Inferior parietal cortex (tissue), 1 donor: ENCODE data around the gene GNPNAT1.
"Not testable (repeated sequence)": the region's sequence is repeated elsewhere in the genome, so short reads cannot be mapped to it uniquely, and the experiment has no call there.

ENCODE experiments used
- DNase-seq: peaks from one replicate; pipeline ENCODE4 v3.0.0-alpha.2; 2016; ENCODE audit errors: extremely low spot score

Gene GNPNAT1

DNA sequence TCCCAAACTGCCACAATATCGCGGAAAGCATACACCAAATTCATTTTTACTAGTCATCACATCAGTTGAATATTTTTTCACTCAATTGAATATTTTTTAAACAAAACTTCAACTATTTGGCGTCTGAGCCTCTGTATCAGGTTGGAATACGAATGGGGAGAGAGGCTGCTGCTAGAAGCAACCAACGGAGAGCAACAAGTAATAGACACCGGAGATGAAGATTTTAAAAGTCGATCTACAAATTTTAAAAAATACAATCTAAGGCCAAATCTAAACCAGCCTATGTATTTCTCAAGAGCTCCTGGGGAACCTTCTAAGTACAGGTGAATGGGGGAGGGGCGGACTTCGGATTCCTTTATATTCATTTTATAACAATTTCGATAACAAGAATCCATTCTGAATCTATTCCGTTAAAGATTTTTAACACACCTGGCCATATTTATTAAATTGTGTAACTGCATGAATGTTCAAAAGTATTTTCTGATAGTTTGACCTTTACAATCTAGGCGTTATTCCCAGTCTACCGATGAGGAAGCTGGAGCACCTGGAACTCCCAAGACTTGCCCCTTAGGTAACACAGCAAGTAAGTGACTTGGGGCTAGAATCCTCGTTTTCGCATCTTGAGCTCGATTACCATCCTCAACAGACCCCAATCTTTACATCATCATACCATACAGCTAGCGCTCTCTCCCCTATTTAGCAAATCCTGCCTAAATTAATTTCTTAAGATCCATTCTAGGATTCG lies 1.2 kb downstream of the GNPNAT1 start:
- DNase-seq = no peak

DNA sequence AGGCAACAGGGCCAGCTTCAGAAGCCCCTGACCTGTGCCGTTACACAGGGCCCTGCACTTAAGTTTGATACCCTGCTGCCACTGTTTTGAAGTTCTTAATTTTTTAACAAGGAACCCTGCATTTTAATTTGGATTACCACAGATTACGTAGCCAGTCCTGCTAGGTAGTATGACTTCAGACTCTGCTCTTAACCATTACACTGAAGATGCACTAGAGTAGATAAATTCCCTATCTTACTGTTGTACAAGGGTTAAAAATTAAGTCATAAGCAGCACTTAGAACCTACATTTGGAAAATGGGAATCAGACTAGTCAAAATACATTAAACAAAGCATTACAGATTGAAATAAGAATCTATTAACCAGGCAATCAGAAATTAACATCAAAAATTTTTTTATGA lies 2.3 kb downstream of the GNPNAT1 start:
- DNase-seq = no peak

DNA sequence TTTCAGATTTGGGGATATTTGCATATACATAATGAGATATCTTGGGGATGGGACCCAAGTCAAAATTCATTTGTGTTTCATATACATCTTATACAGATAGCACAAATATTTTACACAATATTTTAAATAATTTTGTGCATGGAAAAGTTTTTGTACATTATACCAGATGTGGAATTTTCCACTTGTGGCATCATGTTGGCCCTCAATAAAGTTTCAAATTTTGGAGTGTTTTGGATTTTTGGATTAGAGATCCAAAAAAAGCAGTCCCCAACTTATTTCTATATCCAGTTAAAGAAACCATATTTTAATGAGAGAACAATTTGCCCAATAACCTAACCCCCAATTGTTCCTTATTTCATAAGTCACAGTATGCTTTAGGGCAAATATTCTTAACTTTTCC lies 4.5 kb downstream of the GNPNAT1 start:
- DNase-seq = no peak

GRCh38 chr14:52783206-52783605 lies 8.2 kb downstream of the GNPNAT1 start:
- no peak for DNase-seq

- no peak for DNase-seq
These were observed 9.8 kb downstream of the GNPNAT1 start for GRCh38 chr14:52781629-52782028.

GRCh38 chr14:52780893-52781292 lies 10.5 kb downstream of the GNPNAT1 start:
- no peak for DNase-seq

DNA sequence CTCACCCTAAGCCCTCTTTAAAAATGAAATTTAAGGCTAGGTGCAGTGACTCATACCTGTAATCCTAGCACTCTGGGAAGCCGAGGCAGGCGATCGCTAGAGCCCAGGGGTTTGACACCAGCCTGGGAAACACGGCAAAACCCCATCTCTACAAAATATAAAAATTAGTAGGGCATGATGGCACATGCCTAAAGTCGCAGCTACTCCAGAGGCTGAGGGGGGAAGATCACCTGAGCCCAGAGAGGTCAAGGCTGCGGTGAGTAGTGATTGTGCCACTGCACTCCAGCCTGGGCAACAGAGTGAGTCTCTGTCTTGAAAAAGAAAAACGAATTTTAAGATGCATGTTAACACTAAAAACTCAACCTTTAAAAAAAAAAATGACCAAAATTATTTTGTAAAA lies 12.7 kb downstream of the GNPNAT1 start:
- DNase-seq = no peak

GRCh38 chr14:52776816-52777215 lies 14.6 kb downstream of the GNPNAT1 start:
- no peak for DNase-seq

DNA sequence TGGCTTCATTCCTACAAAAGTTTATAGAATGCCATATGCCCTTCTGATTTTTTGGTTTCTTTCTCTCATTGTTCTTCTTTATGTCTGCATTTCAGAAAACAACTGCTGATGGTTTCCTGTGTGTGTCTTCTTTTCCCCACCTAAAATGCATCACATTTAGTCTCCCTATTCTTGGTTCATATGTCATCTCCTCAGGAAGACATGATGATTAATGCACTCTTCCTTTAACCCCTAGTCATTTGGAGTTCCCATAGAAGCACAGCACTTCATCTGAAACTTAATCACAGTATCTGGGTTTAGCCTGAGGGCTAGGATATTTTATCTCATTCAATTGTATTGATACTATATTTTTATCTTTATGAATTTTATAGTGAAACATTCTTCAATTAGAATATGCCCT lies 21.5 kb downstream of the GNPNAT1 start:
- no peak for DNase-seq

DNA sequence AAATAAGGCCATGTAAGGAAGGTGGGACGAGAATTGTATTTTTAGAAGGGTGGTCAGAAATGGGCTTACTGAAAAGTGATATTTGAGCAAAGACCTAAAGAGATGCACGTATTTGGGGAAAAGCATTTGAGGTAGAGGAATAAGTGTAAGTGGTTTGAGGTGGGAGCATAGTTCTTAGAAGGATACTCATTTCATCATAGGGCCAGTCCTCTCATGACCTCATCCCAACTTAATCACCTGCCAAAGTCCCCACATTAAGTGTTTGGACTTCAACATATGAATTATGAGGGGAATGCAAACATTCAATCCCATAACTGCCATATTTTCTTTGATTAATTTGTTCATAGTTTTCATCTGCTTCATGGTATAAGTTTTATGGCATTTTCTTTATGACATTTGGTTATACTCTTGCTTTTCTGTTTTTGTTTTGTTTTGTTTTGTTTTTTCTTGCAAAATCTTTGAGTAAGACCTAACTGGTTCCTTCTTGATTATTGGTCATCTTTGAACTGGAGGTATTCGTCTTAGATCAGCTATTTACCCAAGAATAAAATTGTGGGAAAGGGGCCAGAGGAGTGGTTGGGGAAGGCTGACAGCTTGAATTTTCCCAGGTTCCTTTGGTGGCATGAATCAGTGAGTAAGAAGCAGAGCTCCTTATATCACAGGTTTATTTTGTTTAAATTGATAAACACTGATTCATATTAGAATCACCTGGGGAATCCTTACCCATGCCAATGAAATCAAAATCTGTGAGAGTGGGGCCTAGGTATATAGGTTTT lies 24.2 kb downstream of the GNPNAT1 start:
- no peak for DNase-seq

GRCh38 chr14:52762923-52763322 lies 28.5 kb downstream of the GNPNAT1 start:
- DNase-seq = not testable (repeated sequence)

DNA sequence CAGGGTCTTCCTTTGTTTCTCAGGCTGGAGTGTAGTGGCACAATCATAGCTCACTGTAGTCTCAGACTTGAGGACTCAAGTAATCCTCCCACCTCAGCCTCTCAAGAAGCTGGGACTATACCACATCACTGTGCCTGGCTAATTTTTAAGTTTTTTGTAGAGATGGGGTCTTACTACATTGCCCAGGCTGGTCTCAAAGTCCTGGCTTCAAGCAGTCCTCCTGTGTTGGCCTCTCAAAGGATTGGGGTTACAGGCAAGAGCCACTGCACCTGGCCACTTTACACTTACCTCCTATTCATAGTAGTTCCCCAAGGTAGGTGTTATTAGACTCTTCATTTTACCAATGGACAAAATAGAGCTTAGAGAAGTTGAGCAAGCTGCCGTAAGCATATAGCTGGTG lies 32.3 kb downstream of the GNPNAT1 start:
- DNase-seq = no peak

GRCh38 chr14:52755607-52756316 lies 35.6 kb downstream of the GNPNAT1 start:
- no peak for DNase-seq

- DNase-seq = no peak
These were observed 42.6 kb downstream of the GNPNAT1 start for GRCh38 chr14:52748647-52749292.

DNA sequence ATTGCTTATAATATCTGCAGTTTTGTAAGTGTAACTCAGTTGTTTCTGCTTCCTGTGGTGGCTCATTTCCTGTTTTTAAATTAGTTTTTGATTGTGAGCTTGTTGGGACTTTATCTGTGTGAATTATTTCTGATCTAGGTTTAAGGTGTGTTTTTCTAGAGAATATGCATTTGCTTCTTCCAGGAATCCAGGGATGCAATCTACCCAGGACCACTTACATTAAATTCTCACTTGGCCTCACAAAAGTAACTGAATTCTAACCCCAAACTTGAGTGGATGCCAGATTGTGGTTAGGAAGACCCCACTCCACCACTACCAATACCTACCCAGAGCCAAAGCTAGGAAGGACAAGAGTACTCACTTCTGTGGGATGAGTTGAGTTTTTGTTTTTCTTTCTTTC lies 49.5 kb downstream of the GNPNAT1 start:
- no peak for DNase-seq

- no peak for DNase-seq
These were observed 50.7 kb downstream of the GNPNAT1 start for GRCh38 chr14:52740751-52741150.

GRCh38 chr14:52738409-52738808 lies 53.0 kb downstream of the GNPNAT1 start:
- no peak for DNase-seq

- no peak for DNase-seq
These were observed 55.4 kb downstream of the GNPNAT1 start for GRCh38 chr14:52735921-52736489.

- DNase-seq = no peak
These were observed 57.6 kb downstream of the GNPNAT1 start for GRCh38 chr14:52733824-52734223.

DNA sequence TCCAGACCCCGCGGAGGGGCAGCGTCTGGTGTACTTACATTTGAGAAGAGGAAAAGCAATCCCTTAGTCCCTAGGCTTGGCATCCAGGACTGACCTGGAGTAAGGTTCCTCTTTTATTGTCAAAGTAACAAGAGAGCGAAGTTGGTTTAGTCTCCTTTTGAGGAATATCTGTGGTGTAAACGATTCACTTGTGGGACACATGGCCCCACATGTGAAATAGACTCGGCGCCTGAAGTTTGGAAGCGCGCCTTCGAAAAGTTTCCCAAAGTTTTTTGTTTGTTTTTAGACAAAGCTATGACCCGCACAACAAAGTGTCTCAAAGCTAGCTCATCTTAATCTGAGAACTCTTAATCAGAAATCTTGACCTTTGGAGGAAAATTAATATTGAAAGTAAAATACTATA lies 60.7 kb downstream of the GNPNAT1 start:
- DNase-seq = peak; percentile 26

GRCh38 chr14:52729925-52730708 lies 61.3 kb downstream of the GNPNAT1 start, which contains the start of gene STYX:
Gene STYX (plus strand): TSS chr14:52730166. CDS start chr14:52730475, 309 bp downstream.
- DNase-seq = peak; percentile 91
